Chondrocyte (in vitro differentiated cells): ENCODE results near the gene SNX32. TPM values are rescaled to one million over a fixed set of nuclear protein-coding genes. Genes with fewer than 3 reads are reported as not detected.

Experiments used
- DNase-seq: peaks from one replicate; pipeline ENCODE4 v3.0.0; 2021; ENCODE audit warnings: mixed read lengths, low spot score
- H3K27ac Mint-ChIP-seq: one replicate; pipeline ENCODE4 v1.8.0; 2021; ENCODE audit warnings: mild to moderate bottlenecking, moderate library complexity, mixed read lengths; ENCODE audit not compliant: unreplicated experiment
- H3K27me3 Mint-ChIP-seq: 2 replicates; pipeline ENCODE4 v1.8.0; 2021; ENCODE audit warnings: low read depth, mixed read lengths
- H3K36me3 Mint-ChIP-seq: 2 replicates; pipeline ENCODE4 v1.8.0; 2021; ENCODE audit warnings: low read depth, mixed read lengths
- H3K4me1 Mint-ChIP-seq: 2 replicates; pipeline ENCODE4 v1.8.0; 2021; ENCODE audit warnings: low read depth, mild to moderate bottlenecking, mixed read lengths
- H3K4me3 Mint-ChIP-seq: one replicate; pipeline ENCODE4 v1.8.0; 2021; ENCODE audit warnings: mild to moderate bottlenecking, moderate library complexity, mixed read lengths; ENCODE audit not compliant: unreplicated experiment
- H3K9me3 Mint-ChIP-seq: 2 replicates; pipeline ENCODE4 v1.8.0; 2021; ENCODE audit warnings: low read depth, mixed read lengths
- CTCF ChIP-seq: fragments of 200-600 bp; sonication (generic); IDR thresholded peaks from 2 replicates; pipeline ENCODE4 v1.5.0; 2021; ENCODE audit warnings: antibody characterized with exemption, mild to moderate bottlenecking, moderate library complexity
- total RNA-seq: library from RNA; stranded (reverse); gene quantifications from 3 replicates; pipeline ENCODE4 v1.2.1, GENCODE V29; 2021

SNX32 gene
- total RNA-seq, 1 donor from 2014 or later: 0.80 TPM

- peaks cover 47% of the 10 kb centered on the region for H3K4me1 Mint-ChIP-seq
- H3K9me3 Mint-ChIP-seq: no peaks in the 10 kb centered on the region
- H3K36me3 Mint-ChIP-seq: no peaks in the 10 kb centered on the region
- DNase-seq: no peak
- H3K27ac Mint-ChIP-seq: peak overlapping the region; percentile 82
- peak overlapping the region; percentile 79 for H3K4me3 Mint-ChIP-seq
- no peaks in the 10 kb centered on the region for H3K27me3 Mint-ChIP-seq
- TF ChIP-seq CTCF: peak; percentile 15
Measured at GRCh38 chr11:65899356-65900124, 65.8 kb downstream of the SNX32 start.

- Mint-ChIP-seq H3K9me3 (no peaks in the 10 kb centered on the region), H3K36me3 (no peaks in the 10 kb centered on the region), H3K4me3 (peak within 1 kb of the TSS; percentile 79), H3K4me1 (peaks cover 47% of the 10 kb centered on the region), H3K27ac (peak within 1 kb of the TSS; percentile 82), H3K27me3 (no peaks in the 10 kb centered on the region)
- DNase-seq: no peak
- no peak for TF ChIP-seq CTCF
Measured at GRCh38 chr11:65900125-65900898, 66.5 kb downstream of the SNX32 start, which contains the start of gene FOSL1. Gene FOSL1, minus strand, starts transcription at chr11:65900388. Its CDS starts 49 bp downstream, at chr11:65900339.

- no peak for TF ChIP-seq CTCF
- DNase-seq: no peak
- H3K27me3 Mint-ChIP-seq: no peaks in the 10 kb centered on the region
- peaks cover 47% of the 10 kb centered on the region for H3K4me1 Mint-ChIP-seq
- H3K36me3 Mint-ChIP-seq: no peaks in the 10 kb centered on the region
- no peaks in the 10 kb centered on the region for H3K9me3 Mint-ChIP-seq
- no peak overlapping the region for H3K27ac Mint-ChIP-seq
- peak overlapping the region; percentile 50 for H3K4me3 Mint-ChIP-seq
Measured at GRCh38 chr11:65900899-65901180, 67.1 kb downstream of the SNX32 start.

GRCh38 chr11:65903068-65903481 is 69.3 kb downstream of the SNX32 start:
- peak overlapping the region; percentile 25 for H3K4me3 Mint-ChIP-seq
- H3K9me3 Mint-ChIP-seq: no peaks in the 10 kb centered on the region
- TF ChIP-seq CTCF: no peak
- H3K36me3 Mint-ChIP-seq: no peaks in the 10 kb centered on the region
- DNase-seq: no peak
- H3K27ac Mint-ChIP-seq: peak overlapping the region; percentile 90
- peaks cover 38% of the 10 kb centered on the region for H3K4me1 Mint-ChIP-seq
- H3K27me3 Mint-ChIP-seq: no peaks in the 10 kb centered on the region

Other genes with a start within 250 kb of the SNX32 start
- gene KCNK7, start 238.2 kb upstream of the SNX32 start, total RNA-seq: 0.22 to 0.44 TPM in 2 of 3 replicates, not detected in the other
- gene MAP3K11, start 219.7 kb upstream of the SNX32 start, total RNA-seq: 30.2 to 34.6 TPM (median 31.6 TPM) in 3 replicates
- 32.6 to 57.7 TPM (median 36.3 TPM) in 3 replicates for gene PCNX3, start 218.2 kb upstream of the SNX32 start, total RNA-seq
- 22.7 to 33.3 TPM (median 27.4 TPM) in 3 replicates for gene SIPA1, start 195.9 kb upstream of the SNX32 start, total RNA-seq
- 65.3 to 73.6 TPM (median 72.7 TPM) in 3 replicates for gene RELA, start 171.0 kb upstream of the SNX32 start, total RNA-seq
- 39.9 to 53.6 TPM (median 43.2 TPM) in 3 replicates for gene KAT5, start 121.7 kb upstream of the SNX32 start, total RNA-seq
- 39.3 to 56.9 TPM (median 42.7 TPM) in 3 replicates for gene RNASEH2C, start 113.2 kb upstream of the SNX32 start, total RNA-seq
- 13.8 to 14.6 TPM (median 14.1 TPM) in 3 replicates for gene AP5B1, start 53.0 kb upstream of the SNX32 start, total RNA-seq
- gene OVOL1, start 46.9 kb upstream of the SNX32 start, total RNA-seq: 0.12 TPM in 1 of 3 replicates, not detected in the others
- gene CFL1, start 24.2 kb downstream of the SNX32 start, total RNA-seq: 850 to 1,236 TPM (median 1,222 TPM) in 3 replicates
- 55.7 to 68.4 TPM (median 66.3 TPM) in 3 replicates for gene MUS81, start 26.5 kb downstream of the SNX32 start, total RNA-seq
- 174 to 310 TPM (median 290 TPM) in 3 replicates for gene EFEMP2, start 38.8 kb downstream of the SNX32 start, total RNA-seq
- gene CTSW, start 45.9 kb downstream of the SNX32 start, total RNA-seq: not detected in 3 replicates
- 82.7 to 100 TPM (median 83.5 TPM) in 3 replicates for gene FIBP, start 54.5 kb downstream of the SNX32 start, total RNA-seq
- gene CCDC85B, start 56.7 kb downstream of the SNX32 start, total RNA-seq: 23.4 to 31.6 TPM (median 26.6 TPM) in 3 replicates
- 5.8 to 12.3 TPM (median 7.5 TPM) in 3 replicates for gene FOSL1, start 66.4 kb downstream of the SNX32 start, total RNA-seq
- gene C11orf68, start 85.1 kb downstream of the SNX32 start, total RNA-seq: 68.2 to 69.8 TPM (median 68.8 TPM) in 3 replicates
- 111 to 142 TPM (median 116 TPM) in 3 replicates for gene DRAP1, start 85.5 kb downstream of the SNX32 start, total RNA-seq
- not detected in 3 replicates for gene TSGA10IP, start 111.5 kb downstream of the SNX32 start, total RNA-seq
- gene SART1, start 127.8 kb downstream of the SNX32 start, total RNA-seq: 30.3 to 37.3 TPM (median 34.4 TPM) in 3 replicates
- gene EIF1AD, start 168.2 kb downstream of the SNX32 start, total RNA-seq: 30.6 to 36.6 TPM (median 34.0 TPM) in 3 replicates
- 178 to 243 TPM (median 187 TPM) in 3 replicates for gene BANF1, start 168.5 kb downstream of the SNX32 start, total RNA-seq
- gene CST6, start 178.0 kb downstream of the SNX32 start, total RNA-seq: not detected in 3 replicates
- gene CATSPER1, start 192.5 kb downstream of the SNX32 start, total RNA-seq: 0.44 TPM in 1 of 3 replicates, not detected in the others
- 1.1 to 2.0 TPM (median 1.8 TPM) in 3 replicates for gene GAL3ST3, start 215.2 kb downstream of the SNX32 start, total RNA-seq
- 142 to 169 TPM (median 143 TPM) in 3 replicates for gene SF3B2, start 218.4 kb downstream of the SNX32 start, total RNA-seq
- gene PACS1, start 236.3 kb downstream of the SNX32 start, total RNA-seq: 74.4 to 90.7 TPM (median 85.7 TPM) in 3 replicates